Glutamatergic neuron (in vitro differentiated cells): Measurements from ENCODE around the gene KIR2DL3. TPM values are rescaled to one million over a fixed set of nuclear protein-coding genes. Genes with fewer than 3 reads are reported as not detected.
"Not testable (repeated sequence)": the region's sequence is repeated elsewhere in the genome, so short reads cannot be mapped to it uniquely, and the experiment has no call there.

ENCODE experiments used
- DNase-seq: peaks from one replicate; pipeline ENCODE4 v3.0.0; 2022
- H3K27ac Mint-ChIP-seq: one replicate; pipeline ENCODE4 v1.8.0; 2020; ENCODE audit warnings: mild to moderate bottlenecking, mixed read lengths, inconsistent platforms; ENCODE audit not compliant: unreplicated experiment
- H3K27me3 Mint-ChIP-seq: one replicate; pipeline ENCODE4 v1.8.0; 2020; ENCODE audit warnings: mild to moderate bottlenecking, moderate library complexity, mixed read lengths, inconsistent platforms; ENCODE audit not compliant: unreplicated experiment
- H3K36me3 Mint-ChIP-seq: one replicate; pipeline ENCODE4 v1.8.0; 2020; ENCODE audit warnings: mild to moderate bottlenecking, mixed read lengths, inconsistent platforms; ENCODE audit not compliant: unreplicated experiment
- H3K4me1 Mint-ChIP-seq: one replicate; pipeline ENCODE4 v1.8.0; 2020; ENCODE audit warnings: mild to moderate bottlenecking, low read depth, mixed read lengths, inconsistent platforms; ENCODE audit not compliant: unreplicated experiment
- H3K4me3 Mint-ChIP-seq: one replicate; pipeline ENCODE4 v1.8.0; 2020; ENCODE audit warnings: mild to moderate bottlenecking, mixed read lengths, inconsistent platforms; ENCODE audit not compliant: unreplicated experiment
- H3K9me3 Mint-ChIP-seq: one replicate; pipeline ENCODE4 v1.8.0; 2020; ENCODE audit warnings: mild to moderate bottlenecking, moderate library complexity, mixed read lengths, inconsistent platforms; ENCODE audit not compliant: unreplicated experiment
- total RNA-seq: library from RNA; stranded (reverse); fragmentation: NEBNext Ultra II Directional; extraction: Animal tissue kit (Norgen Biotek cat#: 25700); gene quantifications from one replicate; pipeline ENCODE4 v1.2.1, GENCODE V29; 2021; ENCODE audit not compliant: unreplicated experiment

The KIR2DL3 gene
- total RNA-seq, 1 donor from 2014 or later: not detected

GRCh38 chr19:54770511-54770910 is 32.2 kb downstream of the KIR2DL3 start:
- peaks cover 24% of the 10 kb centered on the region for H3K36me3 Mint-ChIP-seq
- H3K27ac Mint-ChIP-seq, DNase-seq, H3K4me3 Mint-ChIP-seq, H3K27me3 Mint-ChIP-seq, H3K4me1 Mint-ChIP-seq: not testable (repeated sequence)
- H3K9me3 Mint-ChIP-seq: peaks cover 18% of the 10 kb centered on the region

- not testable (repeated sequence) for H3K27me3 Mint-ChIP-seq, DNase-seq, H3K27ac Mint-ChIP-seq, H3K4me1 Mint-ChIP-seq, H3K4me3 Mint-ChIP-seq
- peaks cover 18% of the 10 kb centered on the region for H3K9me3 Mint-ChIP-seq
- H3K36me3 Mint-ChIP-seq: peaks cover 24% of the 10 kb centered on the region
Measured at GRCh38 chr19:54771018-54771960, 33.0 kb downstream of the KIR2DL3 start.

DNA sequence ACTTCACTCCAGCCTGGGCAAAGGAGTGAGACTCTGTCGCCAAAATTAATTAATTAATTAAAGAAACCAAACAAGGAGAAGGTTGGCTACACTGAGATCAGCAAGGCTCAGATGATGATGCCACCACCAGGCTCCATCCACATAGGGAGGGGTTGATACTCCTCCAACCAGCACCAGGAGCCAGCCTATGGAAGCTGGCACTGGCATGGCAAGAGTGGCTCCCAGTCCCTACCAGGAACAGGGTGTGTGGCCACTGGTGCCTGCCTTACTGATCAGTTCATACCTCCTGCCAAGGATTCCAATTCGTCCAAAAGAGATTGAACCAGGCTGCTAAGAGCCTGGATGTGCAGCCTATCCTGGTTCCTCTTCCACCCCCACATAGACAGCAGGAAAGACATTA is 34.4 kb downstream of the KIR2DL3 start:
- Mint-ChIP-seq H3K36me3 (peaks cover 20% of the 10 kb centered on the region), H3K9me3 (peaks cover 16% of the 10 kb centered on the region)
- H3K27ac Mint-ChIP-seq, H3K27me3 Mint-ChIP-seq, H3K4me1 Mint-ChIP-seq, H3K4me3 Mint-ChIP-seq, DNase-seq: not testable (repeated sequence)

GRCh38 chr19:54775095-54775815 is 36.9 kb downstream of the KIR2DL3 start:
- H3K27me3 Mint-ChIP-seq, H3K4me1 Mint-ChIP-seq, H3K4me3 Mint-ChIP-seq, H3K27ac Mint-ChIP-seq, DNase-seq: not testable (repeated sequence)
- Mint-ChIP-seq H3K9me3 (peaks cover 13% of the 10 kb centered on the region), H3K36me3 (peaks cover 15% of the 10 kb centered on the region)

DNA sequence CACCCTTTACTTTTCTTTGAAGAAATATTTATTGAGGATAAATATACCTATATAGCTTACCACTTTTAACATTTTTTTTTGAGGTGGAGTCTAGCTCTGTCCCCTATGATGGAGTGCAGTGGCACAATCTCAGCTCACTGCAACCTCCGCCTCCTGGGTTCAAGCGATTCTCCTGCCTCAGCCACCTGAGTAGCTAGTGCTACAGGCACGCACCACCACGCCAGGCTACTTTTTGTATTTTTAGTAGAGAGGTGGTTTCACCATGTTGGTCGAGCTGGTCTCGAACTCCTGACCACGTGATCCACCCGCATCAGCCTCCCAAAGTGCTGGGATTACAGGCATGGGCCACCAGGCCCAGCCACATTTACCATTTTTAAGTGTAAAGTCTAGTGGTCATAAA is 37.5 kb downstream of the KIR2DL3 start:
- Mint-ChIP-seq H3K9me3 (peaks cover 11% of the 10 kb centered on the region), H3K36me3 (peaks cover 14% of the 10 kb centered on the region)

GRCh38 chr19:54777851-54778250 is 39.5 kb downstream of the KIR2DL3 start:
- DNase-seq, H3K36me3 Mint-ChIP-seq, H3K4me1 Mint-ChIP-seq, H3K27me3 Mint-ChIP-seq, H3K27ac Mint-ChIP-seq, H3K4me3 Mint-ChIP-seq: not testable (repeated sequence)
- H3K9me3 Mint-ChIP-seq: peaks cover 13% of the 10 kb centered on the region

More for the DNA sequence above, 37.5 kb downstream of the KIR2DL3 start:
- not testable (repeated sequence) for DNase-seq, H3K4me1 Mint-ChIP-seq, H3K27ac Mint-ChIP-seq, H3K27me3 Mint-ChIP-seq, H3K4me3 Mint-ChIP-seq

DNA sequence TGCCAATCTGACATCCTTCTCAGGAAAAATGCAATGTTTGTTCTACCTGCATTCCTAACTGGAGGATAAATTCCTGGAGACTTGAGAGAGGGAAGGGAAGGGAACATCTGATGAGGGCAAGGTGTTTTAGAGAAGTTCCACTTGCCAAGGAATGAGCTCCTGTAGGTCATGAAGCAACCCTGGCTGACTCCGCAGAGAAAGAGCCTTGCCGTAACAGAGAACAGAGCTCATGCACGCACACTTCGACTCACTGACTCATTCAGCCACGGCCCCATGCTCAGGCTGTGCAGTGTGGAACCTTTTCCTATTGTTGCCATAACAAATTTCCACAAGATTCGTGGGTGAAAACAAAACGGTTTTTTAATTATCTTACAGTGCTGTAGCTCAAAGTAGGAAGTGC is 40.6 kb downstream of the KIR2DL3 start:
- DNase-seq, H3K27me3 Mint-ChIP-seq, H3K4me1 Mint-ChIP-seq, H3K36me3 Mint-ChIP-seq, H3K4me3 Mint-ChIP-seq, H3K27ac Mint-ChIP-seq: not testable (repeated sequence)
- peaks cover 14% of the 10 kb centered on the region for H3K9me3 Mint-ChIP-seq

- not testable (repeated sequence) for H3K4me3 Mint-ChIP-seq, H3K27me3 Mint-ChIP-seq, H3K36me3 Mint-ChIP-seq, H3K27ac Mint-ChIP-seq, H3K4me1 Mint-ChIP-seq, DNase-seq
- peaks cover 15% of the 10 kb centered on the region for H3K9me3 Mint-ChIP-seq
Measured at GRCh38 chr19:54782916-54783315, 44.6 kb downstream of the KIR2DL3 start.

DNA sequence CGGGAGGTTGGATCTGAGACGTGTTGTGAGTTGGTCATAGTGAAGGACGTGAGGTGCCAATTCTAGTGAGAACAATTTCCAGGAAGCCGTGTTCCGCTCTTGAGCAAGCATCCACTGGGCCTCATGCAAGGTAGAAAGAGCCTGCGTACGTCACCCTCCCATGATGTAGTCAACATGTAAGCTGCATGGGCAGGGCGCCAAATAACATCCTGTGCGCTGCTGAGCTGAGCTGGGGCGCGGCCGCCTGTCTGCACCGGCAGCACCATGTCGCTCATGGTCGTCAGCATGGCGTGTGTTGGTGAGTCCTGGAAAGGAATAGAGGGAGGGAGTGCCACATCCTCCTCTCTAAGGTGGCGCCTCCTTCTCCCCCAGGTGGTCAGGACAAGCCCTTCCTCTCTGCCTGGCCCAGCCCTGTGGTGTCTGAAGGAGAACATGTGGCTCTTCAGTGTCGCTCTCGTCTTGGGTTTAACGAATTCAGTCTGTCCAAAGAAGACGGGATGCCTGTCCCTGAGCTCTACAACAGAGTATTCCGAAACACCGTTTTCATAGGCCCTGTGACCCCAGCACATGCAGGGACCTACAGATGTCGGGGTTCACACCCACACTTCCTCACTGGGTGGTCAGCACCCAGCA is 47.9 kb downstream of the KIR2DL3 start:
- peaks cover 15% of the 10 kb centered on the region for H3K9me3 Mint-ChIP-seq
- H3K4me3 Mint-ChIP-seq, H3K27me3 Mint-ChIP-seq, H3K27ac Mint-ChIP-seq, H3K4me1 Mint-ChIP-seq, DNase-seq: not testable (repeated sequence)
- H3K36me3 Mint-ChIP-seq: peaks cover 10% of the 10 kb centered on the region

DNA sequence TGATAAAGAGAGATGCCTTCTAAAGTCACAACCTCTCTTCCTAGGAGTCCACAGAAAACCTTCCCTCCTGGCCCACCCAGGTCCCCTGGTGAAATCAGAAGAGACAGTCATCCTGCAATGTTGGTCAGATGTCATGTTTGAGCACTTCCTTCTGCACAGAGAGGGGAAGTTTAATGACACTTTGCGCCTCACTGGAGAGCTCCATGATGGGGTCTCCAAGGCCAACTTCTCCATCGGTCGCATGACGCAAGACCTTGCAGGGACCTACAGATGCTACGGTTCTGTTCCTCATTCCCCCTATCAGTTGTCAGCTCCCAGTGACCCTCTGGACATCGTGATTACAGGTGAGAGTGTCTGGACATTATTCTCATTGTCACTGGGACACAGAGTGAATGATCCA is 49.8 kb downstream of the KIR2DL3 start:
- H3K4me3 Mint-ChIP-seq: not testable (repeated sequence)
- peaks cover 18% of the 10 kb centered on the region for H3K9me3 Mint-ChIP-seq
- peaks cover 10% of the 10 kb centered on the region for H3K36me3 Mint-ChIP-seq

More for the DNA sequence above, 49.8 kb downstream of the KIR2DL3 start:
- H3K27ac Mint-ChIP-seq, H3K27me3 Mint-ChIP-seq, H3K4me1 Mint-ChIP-seq, DNase-seq: not testable (repeated sequence)
